Adipocyte (in vitro differentiated cells): ENCODE measurements around the gene TRNAU1AP.

Experiments used
- DNase-seq: peaks from one replicate; pipeline ENCODE4 v3.0.0-alpha.2; 2015; ENCODE audit warnings: low read depth
- H3K27me3 ChIP-seq: replicated peaks from 2 replicates; pipeline ENCODE4 v1.7.0; 2013; ENCODE audit warnings: mild to moderate bottlenecking, low read length, moderate library complexity; ENCODE audit not compliant: control insufficient read depth, insufficient read depth
- H3K36me3 ChIP-seq: 2 replicates; pipeline ENCODE4 v1.7.0; 2013; ENCODE audit warnings: low read length, mild to moderate bottlenecking, moderate library complexity; ENCODE audit not compliant: control insufficient read depth, insufficient read depth, severe bottlenecking
- H3K4me1 ChIP-seq: 2 replicates; pipeline ENCODE4 v1.7.0; 2013; ENCODE audit warnings: mild to moderate bottlenecking, low read length, moderate library complexity; ENCODE audit not compliant: control insufficient read depth, insufficient read depth
- H3K4me3 ChIP-seq: 2 replicates; pipeline ENCODE4 v1.7.0; 2013; ENCODE audit warnings: mild to moderate bottlenecking, low read length, moderate library complexity
- H3K9ac ChIP-seq: 2 replicates; pipeline ENCODE4 v1.7.0; 2013; ENCODE audit warnings: mild to moderate bottlenecking, low read length, moderate library complexity
- H3K9me3 ChIP-seq: 2 replicates; pipeline ENCODE4 v1.7.0; 2013; ENCODE audit warnings: mild to moderate bottlenecking, low read length, moderate library complexity; ENCODE audit not compliant: control insufficient read depth

Gene TRNAU1AP

DNA sequence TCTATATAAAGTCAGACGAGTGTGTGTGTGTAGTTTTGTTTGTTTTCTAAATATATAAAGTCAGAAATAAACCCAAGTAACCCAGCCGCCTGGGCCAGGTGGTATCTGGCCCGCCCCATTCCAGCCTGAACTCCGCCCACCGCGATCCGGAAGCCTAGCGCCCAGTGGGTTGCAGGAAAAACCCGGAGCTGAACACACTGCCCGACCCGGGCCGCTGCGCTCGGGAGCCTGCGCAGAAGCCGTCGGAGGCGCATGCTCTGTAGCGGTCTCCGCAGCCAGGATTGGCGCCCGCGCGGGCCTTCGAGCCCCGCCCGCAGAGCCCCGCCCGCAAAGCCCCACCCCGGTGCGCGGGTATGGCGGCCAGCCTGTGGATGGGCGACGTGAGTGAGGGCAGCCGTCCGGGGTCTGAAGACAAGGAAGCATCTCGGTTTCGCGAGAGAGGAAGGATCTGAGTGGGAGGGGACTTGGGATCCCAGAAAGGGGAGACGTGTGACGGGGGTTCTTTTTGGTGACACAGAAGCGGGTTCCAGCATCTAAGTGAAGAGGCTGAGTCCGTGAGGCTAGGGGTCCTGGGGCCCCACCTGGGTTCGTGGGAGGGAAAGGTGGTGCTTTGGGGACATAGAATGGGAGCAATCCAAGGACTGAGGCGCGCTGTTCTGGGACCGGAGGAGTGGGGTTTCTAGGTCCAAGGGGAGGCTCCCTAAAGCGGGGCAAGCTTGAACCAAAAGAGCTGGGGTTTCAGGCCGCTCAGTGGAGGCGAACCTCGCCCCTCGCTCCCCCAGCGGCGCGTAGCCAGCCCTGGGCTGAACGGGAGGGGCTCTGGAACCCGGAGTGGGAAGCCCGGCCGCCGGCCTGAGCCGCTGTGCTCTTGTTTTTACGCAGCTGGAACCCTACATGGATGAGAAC, at the start of gene TRNAU1AP:
TRNAU1AP (plus strand) TSS at position 328 of the 906 bp plus-strand sequence; CDS start at position 354, 26 bp downstream.
- Histone ChIP-seq H3K36me3 (peaks cover 5% of the 10 kb centered on the region), H3K9ac (peak within 1 kb of the TSS; percentile 92), H3K4me1 (peaks cover 12% of the 10 kb centered on the region), H3K27me3 (no peaks in the 10 kb centered on the region), H3K9me3 (no peaks in the 10 kb centered on the region), H3K4me3 (peak within 1 kb of the TSS; percentile 91)
- peak; percentile 99 for DNase-seq

GRCh38 chr1:28503117-28503516, 49.8 kb upstream of the TRNAU1AP start:
- DNase-seq = no peak
- Histone ChIP-seq H3K9me3 (no peaks in the 10 kb centered on the region), H3K27me3 (no peaks in the 10 kb centered on the region), H3K4me3 (no peak overlapping the region), H3K36me3 (peaks cover 15% of the 10 kb centered on the region), H3K4me1 (peaks cover 4% of the 10 kb centered on the region), H3K9ac (no peak overlapping the region)

DNA sequence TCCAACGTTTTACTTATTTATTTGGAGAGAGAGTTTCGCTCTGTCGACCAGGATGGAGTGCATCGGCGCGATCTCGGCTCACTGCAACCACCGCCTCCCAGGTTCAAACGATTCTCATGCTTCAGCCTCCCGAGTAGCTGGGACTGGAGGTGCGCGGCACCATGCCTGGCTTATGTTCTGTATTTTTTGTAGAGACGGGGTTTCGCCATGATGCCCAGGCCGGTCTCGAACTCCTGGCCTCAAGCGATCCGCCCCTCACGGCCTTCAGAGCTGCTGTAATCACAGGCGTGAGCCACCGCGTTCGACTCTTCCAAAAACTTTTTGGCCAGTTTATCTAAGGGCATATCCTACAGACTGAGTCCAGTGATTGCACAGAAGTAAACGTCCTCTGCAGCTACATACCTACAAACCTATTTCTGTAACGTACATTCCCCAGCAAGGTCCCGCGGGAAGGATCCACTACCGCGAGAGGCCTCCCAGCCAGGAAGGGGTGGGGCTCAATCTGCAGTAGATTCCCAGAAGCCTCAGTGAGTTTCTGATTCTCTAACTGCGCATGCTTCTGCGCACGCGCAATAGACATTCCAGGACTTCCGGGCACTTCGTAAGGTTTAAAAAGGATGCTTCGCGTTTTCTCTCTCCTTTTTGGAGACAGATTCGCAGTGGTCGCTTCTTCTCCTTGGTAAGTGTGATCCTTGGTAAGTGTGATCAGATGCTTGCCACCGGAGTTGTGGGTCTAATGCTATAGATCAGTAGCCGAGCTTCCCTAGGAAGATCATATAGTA, 47.3 kb upstream of the TRNAU1AP start, which contains the start of gene RCC1:
RCC1 (plus strand) TSS at position 638 of the 782 bp plus-strand sequence. CDS start 23,824 bp downstream, outside the sequence.
- peak within 1 kb of the TSS; percentile 86 for H3K4me3 ChIP-seq
- peak within 1 kb of the TSS; percentile 93 for H3K9ac ChIP-seq
- H3K4me1 ChIP-seq = peaks cover 29% of the 10 kb centered on the region
- no peaks in the 10 kb centered on the region for H3K9me3 ChIP-seq
- no peaks in the 10 kb centered on the region for H3K27me3 ChIP-seq
- peak; percentile 99 for DNase-seq
- H3K36me3 ChIP-seq = peaks cover 40% of the 10 kb centered on the region

DNA sequence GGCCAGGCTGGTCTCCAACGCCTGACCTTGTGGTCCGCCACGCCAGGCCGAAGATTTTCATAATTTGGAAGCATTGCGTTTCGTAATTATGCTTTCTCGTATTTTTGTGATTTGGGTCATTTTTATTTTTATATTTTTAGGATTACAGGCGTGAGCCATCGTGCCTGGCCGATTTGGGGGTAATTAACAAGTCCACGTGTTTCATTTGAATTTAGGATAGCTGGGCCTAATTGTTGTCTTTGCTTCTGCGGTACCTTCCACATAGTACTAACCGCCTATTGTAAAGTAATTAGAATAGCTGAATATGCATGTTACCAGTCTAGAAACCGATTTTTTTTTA, 46.0 kb upstream of the TRNAU1AP start:
- peak; percentile 11 for DNase-seq
- Histone ChIP-seq H3K4me1 (peaks cover 33% of the 10 kb centered on the region), H3K9me3 (no peaks in the 10 kb centered on the region), H3K36me3 (peaks cover 48% of the 10 kb centered on the region), H3K4me3 (peak overlapping the region; percentile 86), H3K27me3 (no peaks in the 10 kb centered on the region), H3K9ac (peak overlapping the region; percentile 93)

DNA sequence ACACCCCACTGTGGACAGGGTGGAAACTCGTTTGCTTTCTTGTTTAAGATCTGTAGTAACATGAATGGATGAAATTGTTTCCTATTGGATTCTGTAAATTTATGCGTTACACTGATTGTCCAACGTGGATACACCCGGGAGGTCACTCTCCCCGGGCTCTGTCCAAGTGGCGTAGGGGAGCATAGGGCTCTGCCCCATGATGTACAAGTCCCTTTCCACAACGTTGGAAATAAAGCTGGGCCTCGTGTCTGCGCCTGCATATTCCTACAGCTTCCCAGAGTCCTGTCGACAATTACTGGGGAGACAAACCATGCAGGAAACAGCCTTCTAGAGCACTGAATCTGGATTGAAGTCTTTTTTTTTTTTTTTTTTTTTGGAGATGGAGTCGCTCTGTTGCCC, 45.6 kb upstream of the TRNAU1AP start:
- H3K4me3 ChIP-seq = peak overlapping the region; percentile 86
- peak; percentile 41 for DNase-seq
- H3K9me3 ChIP-seq = no peaks in the 10 kb centered on the region
- peaks cover 33% of the 10 kb centered on the region for H3K4me1 ChIP-seq
- H3K27me3 ChIP-seq = no peaks in the 10 kb centered on the region
- H3K9ac ChIP-seq = peak overlapping the region; percentile 93
- peaks cover 52% of the 10 kb centered on the region for H3K36me3 ChIP-seq

DNA sequence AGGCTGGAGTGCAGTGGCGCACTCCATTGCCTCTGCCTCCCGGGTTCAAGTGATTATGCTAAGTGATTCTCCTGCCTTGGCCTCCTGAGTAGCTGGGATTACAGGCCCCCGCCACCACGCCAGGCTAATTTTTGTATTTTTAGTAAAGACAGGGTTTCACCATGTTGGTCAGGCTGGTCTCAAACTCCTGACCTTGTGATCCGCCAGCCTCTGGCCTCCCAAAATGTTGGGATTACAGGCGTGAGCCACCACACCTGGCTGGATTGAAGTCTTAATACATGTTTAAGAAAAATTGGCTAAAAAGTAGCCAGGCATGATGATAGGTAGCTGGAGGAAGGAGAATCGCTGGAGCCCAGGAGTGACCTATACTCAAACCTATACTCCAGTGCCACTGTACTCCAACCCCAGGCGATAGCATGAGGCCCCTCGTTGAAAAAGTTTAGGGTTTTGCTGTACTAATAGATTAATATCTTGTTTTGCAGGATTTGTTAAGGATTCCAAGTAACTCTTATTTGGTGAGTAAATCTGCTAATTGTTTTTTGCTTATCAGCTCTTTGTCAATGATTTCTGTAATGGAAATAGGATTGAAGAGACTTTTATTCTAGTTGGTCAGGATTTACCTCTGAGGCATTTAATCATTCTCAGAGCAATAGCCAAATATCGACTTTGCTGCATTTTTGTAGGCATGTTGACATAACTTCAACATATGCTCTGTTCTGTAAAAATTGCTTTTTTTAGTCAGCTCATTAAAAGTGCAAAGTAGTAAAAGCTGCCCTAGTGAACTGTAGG, 45.0 kb upstream of the TRNAU1AP start:
- DNase-seq = peak; percentile 8
- H3K9ac ChIP-seq = peak overlapping the region; percentile 93
- peaks cover 58% of the 10 kb centered on the region for H3K36me3 ChIP-seq
- no peaks in the 10 kb centered on the region for H3K27me3 ChIP-seq
- H3K4me1 ChIP-seq = peaks cover 33% of the 10 kb centered on the region
- no peaks in the 10 kb centered on the region for H3K9me3 ChIP-seq
- peak overlapping the region; percentile 86 for H3K4me3 ChIP-seq

DNA sequence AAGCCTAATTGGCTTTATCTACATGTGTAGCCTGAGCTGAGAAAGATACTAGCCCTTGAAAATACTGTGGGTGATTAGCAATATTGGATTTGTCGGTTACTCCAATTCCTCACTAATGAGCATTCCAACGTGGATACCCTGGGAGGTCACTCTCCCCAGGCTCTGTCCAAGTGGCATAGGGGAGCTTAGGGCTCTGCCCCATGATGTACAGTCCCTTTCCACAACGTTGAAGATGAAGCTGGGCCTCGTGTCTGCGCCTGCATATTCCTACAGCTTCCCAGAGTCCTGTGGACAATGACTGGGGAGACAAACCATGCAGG, 44.5 kb upstream of the TRNAU1AP start:
- H3K27me3 ChIP-seq = no peaks in the 10 kb centered on the region
- peak overlapping the region; percentile 93 for H3K9ac ChIP-seq
- peaks cover 33% of the 10 kb centered on the region for H3K4me1 ChIP-seq
- H3K9me3 ChIP-seq = no peaks in the 10 kb centered on the region
- DNase-seq = no peak
- peak overlapping the region; percentile 86 for H3K4me3 ChIP-seq
- H3K36me3 ChIP-seq = peaks cover 63% of the 10 kb centered on the region

GRCh38 chr1:28509705-28510272, 43.1 kb upstream of the TRNAU1AP start:
- Histone ChIP-seq H3K27me3 (no peaks in the 10 kb centered on the region), H3K9me3 (no peaks in the 10 kb centered on the region), H3K4me1 (peaks cover 33% of the 10 kb centered on the region), H3K4me3 (peak overlapping the region; percentile 86), H3K9ac (peak overlapping the region; percentile 93), H3K36me3 (peaks cover 63% of the 10 kb centered on the region)
- DNase-seq = peak; percentile 22

DNA sequence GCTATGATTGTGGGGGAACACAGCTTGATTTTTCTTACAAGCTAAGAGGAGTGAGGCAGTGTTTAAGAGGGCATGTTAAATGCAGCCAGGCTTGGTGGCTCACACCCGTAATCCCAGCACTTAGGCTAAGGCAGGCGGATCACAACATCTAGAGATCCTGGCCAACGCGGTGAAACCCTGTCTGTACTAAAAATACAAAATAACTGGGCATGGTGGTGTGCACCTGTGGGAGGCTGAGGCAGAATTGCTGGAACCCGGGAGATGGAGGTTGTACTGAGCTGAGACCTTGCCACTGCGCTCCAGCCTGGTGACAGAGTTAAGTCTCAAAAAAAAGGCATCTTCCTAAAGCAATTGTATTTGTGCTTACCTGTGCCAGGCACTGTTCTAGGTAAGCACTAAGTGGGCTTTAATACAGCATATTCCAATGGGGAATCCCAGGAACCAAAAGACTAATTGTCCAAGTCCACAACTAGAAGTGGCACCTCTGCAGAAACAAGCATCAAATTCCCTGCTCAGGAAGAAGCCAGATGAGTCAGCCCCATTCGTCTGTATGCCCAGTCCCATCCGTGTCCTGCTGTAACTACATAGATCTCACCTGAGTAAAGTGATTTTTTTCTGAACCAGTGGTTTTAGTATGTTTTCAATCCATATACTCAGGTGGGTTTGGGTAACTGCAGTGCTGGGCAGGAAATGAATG, 42.5 kb upstream of the TRNAU1AP start:
- peak; percentile 24 for DNase-seq
- H3K27me3 ChIP-seq = no peaks in the 10 kb centered on the region
- H3K4me3 ChIP-seq = peak overlapping the region; percentile 86
- peak overlapping the region; percentile 93 for H3K9ac ChIP-seq
- peaks cover 33% of the 10 kb centered on the region for H3K4me1 ChIP-seq
- H3K36me3 ChIP-seq = peaks cover 63% of the 10 kb centered on the region
- H3K9me3 ChIP-seq = no peaks in the 10 kb centered on the region

DNA sequence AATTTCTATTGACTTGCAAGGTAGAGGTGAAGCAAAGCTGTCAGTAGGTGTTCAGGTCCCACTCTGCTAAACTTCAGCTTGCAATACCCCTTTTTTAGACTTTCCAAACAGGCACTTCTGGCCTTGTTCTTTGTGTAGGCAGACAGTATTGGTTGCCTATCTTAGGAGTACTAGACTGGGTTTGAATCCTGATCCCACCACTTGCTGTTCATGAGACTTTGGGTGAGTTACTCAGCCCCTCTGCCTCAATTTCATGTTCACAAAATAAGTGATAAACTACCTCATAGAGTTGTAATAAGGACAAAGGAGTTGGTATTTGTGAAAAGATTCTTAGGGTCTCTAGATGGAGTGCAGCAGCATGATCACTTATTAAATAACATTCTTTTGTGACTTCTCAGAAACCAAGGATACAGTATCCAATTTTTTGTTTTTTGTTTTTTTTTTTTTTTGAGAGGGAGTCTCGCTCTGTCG, 41.9 kb upstream of the TRNAU1AP start:
- Histone ChIP-seq H3K9ac (peak overlapping the region; percentile 93), H3K4me3 (peak overlapping the region; percentile 8), H3K27me3 (no peaks in the 10 kb centered on the region), H3K4me1 (peaks cover 33% of the 10 kb centered on the region), H3K36me3 (peaks cover 63% of the 10 kb centered on the region), H3K9me3 (no peaks in the 10 kb centered on the region)
- peak; percentile 12 for DNase-seq
